SJSA1 (cell line): ENCODE data around the gene PLCB3. TPM values are rescaled to one million over a fixed set of nuclear protein-coding genes. Genes with fewer than 3 reads are reported as not detected.
A peak's percentile ranks its signal among the peaks of the same experiment; 100 is the strongest.
"Not testable (repeated sequence)": the region's sequence is repeated elsewhere in the genome, so short reads cannot be mapped to it uniquely, and the experiment has no call there.

Experiments used
- DNase-seq, 2 experiments: peaks; one replicate each; pipeline ENCODE4 v3.0.0-alpha.2; 2015 to 2020; ENCODE audit warnings: low spot score in 2 of 2, low read depth in 1 of 2
- H3K27ac ChIP-seq: fragments of 250-450 bp; sonication (Bioruptor Pico); 2 replicates; pipeline ENCODE4 v1.5.1; 2020; ENCODE audit warnings: mild to moderate bottlenecking, moderate library complexity
- H3K27me3 ChIP-seq: fragments of 250-450 bp; sonication (Bioruptor Pico); replicated peaks from 2 replicates; pipeline ENCODE4 v1.5.1; 2020; ENCODE audit warnings: mild to moderate bottlenecking, moderate library complexity
- H3K36me3 ChIP-seq: fragments of 250-450 bp; sonication (Bioruptor Pico); 2 replicates; pipeline ENCODE4 v1.5.1; 2020; ENCODE audit warnings: mild to moderate bottlenecking
- H3K4me1 ChIP-seq: fragments of 250-450 bp; sonication (Bioruptor Pico); replicated peaks from 2 replicates; pipeline ENCODE4 v1.6.1; 2021; ENCODE audit warnings: mild to moderate bottlenecking
- H3K4me3 ChIP-seq: fragments of 250-450 bp; sonication (Bioruptor Pico); 2 replicates; pipeline ENCODE4 v1.5.1; 2020; ENCODE audit warnings: mild to moderate bottlenecking
- H3K9me3 ChIP-seq: fragments of 250-450 bp; sonication (Bioruptor Pico); replicated peaks from 2 replicates; pipeline ENCODE4 v1.5.1; 2020; ENCODE audit warnings: mild to moderate bottlenecking
- total RNA-seq: library from RNA; depleted of rRNA; stranded (reverse); fragments of >200 nt; shearing (Covaris generic); gene quantifications from 2 replicates; pipeline ENCODE4 v1.2.3, GENCODE V29; 2014

Gene PLCB3
- total RNA-seq, 1 experiment from 2014 or later, result 51.5 TPM

- Histone ChIP-seq H3K9me3 (no peaks in the 10 kb centered on the region), H3K4me3 (peak overlapping the region; percentile 79)
- DNase-seq, result no peak
Observed at GRCh38 chr11:64245401-64245796, 5.9 kb upstream of the PLCB3 start.

GRCh38 chr11:64245797-64246620 is 5.3 kb upstream of the PLCB3 start:
- Histone ChIP-seq H3K9me3 (no peaks in the 10 kb centered on the region), H3K27me3 (no peaks in the 10 kb centered on the region), H3K4me3 (peak overlapping the region; percentile 79), H3K27ac (peak overlapping the region; percentile 68), H3K36me3 (peaks cover 44% of the 10 kb centered on the region), H3K4me1 (peaks cover 52% of the 10 kb centered on the region)
- DNase-seq, result peak; percentile 91 to 99

More at GRCh38 chr11:64245401-64245796, 5.9 kb upstream of the PLCB3 start:
- Histone ChIP-seq H3K27me3 (no peaks in the 10 kb centered on the region), H3K27ac (peak overlapping the region; percentile 68), H3K4me1 (peaks cover 50% of the 10 kb centered on the region), H3K36me3 (peaks cover 47% of the 10 kb centered on the region)

- H3K27me3 ChIP-seq, DNase-seq, H3K9me3 ChIP-seq: not testable (repeated sequence)
- Histone ChIP-seq H3K4me3 (peak overlapping the region; percentile 79), H3K36me3 (peaks cover 45% of the 10 kb centered on the region), H3K27ac (peak overlapping the region; percentile 68; the same call in 1 of the 2 replicates), H3K4me1 (peaks cover 56% of the 10 kb centered on the region)
Observed at GRCh38 chr11:64246621-64246870, 4.8 kb upstream of the PLCB3 start.

- H3K27ac ChIP-seq, result peak within 1 kb of the TSS; percentile 68
- peak; percentile 90 to 97 for DNase-seq
- peak within 1 kb of the TSS; percentile 79 for H3K4me3 ChIP-seq
- H3K36me3 ChIP-seq, result peaks cover 48% of the 10 kb centered on the region
- peaks cover 3% of the 10 kb centered on the region; the same call in 1 of the 2 replicates for H3K9me3 ChIP-seq
- H3K27me3 ChIP-seq, result no peaks in the 10 kb centered on the region
- H3K4me1 ChIP-seq, result peaks cover 56% of the 10 kb centered on the region
Observed at GRCh38 chr11:64246871-64247728, 4.2 kb upstream of the PLCB3 start, which contains the start of gene PPP1R14B. Gene PPP1R14B (minus strand): TSS chr11:64246943. CDS start chr11:64246673, 270 bp downstream.

GRCh38 chr11:64247729-64248531 is 3.4 kb upstream of the PLCB3 start:
- H3K27me3 ChIP-seq, result no peaks in the 10 kb centered on the region
- H3K27ac ChIP-seq, result no peak overlapping the region
- peaks cover 55% of the 10 kb centered on the region for H3K4me1 ChIP-seq
- no peak for DNase-seq
- H3K36me3 ChIP-seq, result peaks cover 40% of the 10 kb centered on the region
- H3K4me3 ChIP-seq, result peak overlapping the region; percentile 79
- peaks cover 3% of the 10 kb centered on the region; the same call in 1 of the 2 replicates for H3K9me3 ChIP-seq

- Histone ChIP-seq H3K27ac (no peak overlapping the region), H3K4me3 (no peak overlapping the region), H3K9me3 (peaks cover 3% of the 10 kb centered on the region; the same call in 1 of the 2 replicates), H3K36me3 (peaks cover 33% of the 10 kb centered on the region), H3K4me1 (peaks cover 52% of the 10 kb centered on the region), H3K27me3 (no peaks in the 10 kb centered on the region)
- no peak for DNase-seq
Observed at GRCh38 chr11:64248578-64248977, 2.8 kb upstream of the PLCB3 start.

GRCh38 chr11:64249038-64249437 is 2.3 kb upstream of the PLCB3 start:
- Histone ChIP-seq H3K9me3 (peaks cover 3% of the 10 kb centered on the region; the same call in 1 of the 2 replicates), H3K36me3 (peaks cover 30% of the 10 kb centered on the region), H3K27me3 (no peaks in the 10 kb centered on the region), H3K4me3 (no peak overlapping the region), H3K27ac (no peak overlapping the region), H3K4me1 (peaks cover 53% of the 10 kb centered on the region)
- no peak for DNase-seq

- Histone ChIP-seq H3K27me3 (no peaks in the 10 kb centered on the region), H3K4me3 (no peak overlapping the region), H3K9me3 (peaks cover 3% of the 10 kb centered on the region; the same call in 1 of the 2 replicates), H3K27ac (no peak overlapping the region), H3K36me3 (peaks cover 31% of the 10 kb centered on the region), H3K4me1 (peaks cover 53% of the 10 kb centered on the region)
- DNase-seq, result no peak
Observed at GRCh38 chr11:64249563-64250414, 1.5 kb upstream of the PLCB3 start.

- H3K4me1 ChIP-seq, result peaks cover 46% of the 10 kb centered on the region
- H3K9me3 ChIP-seq, result peaks cover 3% of the 10 kb centered on the region; the same call in 1 of the 2 replicates
- DNase-seq, result no peak
- no peak overlapping the region for H3K27ac ChIP-seq
- H3K4me3 ChIP-seq, result peak overlapping the region; percentile 95
- no peaks in the 10 kb centered on the region for H3K27me3 ChIP-seq
- peaks cover 31% of the 10 kb centered on the region for H3K36me3 ChIP-seq
Observed at GRCh38 chr11:64250415-64251015, 815 bp upstream of the PLCB3 start.

- Histone ChIP-seq H3K36me3 (peaks cover 34% of the 10 kb centered on the region), H3K4me3 (peak overlapping the region; percentile 95), H3K27ac (peak overlapping the region; percentile 37), H3K9me3 (peaks cover 3% of the 10 kb centered on the region; the same call in 1 of the 2 replicates), H3K4me1 (peaks cover 38% of the 10 kb centered on the region), H3K27me3 (no peaks in the 10 kb centered on the region)
- peak in 1 of 2 experiments; percentile 43 for DNase-seq
Observed at GRCh38 chr11:64251753-64252002, 348 bp downstream of the PLCB3 start.

GRCh38 chr11:64252003-64252872 is 908 bp downstream of the PLCB3 start:
- H3K27me3 ChIP-seq, result no peaks in the 10 kb centered on the region
- H3K36me3 ChIP-seq, result peaks cover 38% of the 10 kb centered on the region
- H3K9me3 ChIP-seq, result peaks cover 3% of the 10 kb centered on the region; the same call in 1 of the 2 replicates
- H3K4me3 ChIP-seq, result peak overlapping the region; percentile 95
- peak overlapping the region; percentile 37 for H3K27ac ChIP-seq
- H3K4me1 ChIP-seq, result peaks cover 34% of the 10 kb centered on the region
- DNase-seq, result peak; percentile 57 to 74

- Histone ChIP-seq H3K27me3 (no peaks in the 10 kb centered on the region), H3K4me3 (no peak overlapping the region; the same call in 1 of the 2 replicates), H3K36me3 (peaks cover 46% of the 10 kb centered on the region), H3K9me3 (peaks cover 3% of the 10 kb centered on the region; the same call in 1 of the 2 replicates), H3K4me1 (peaks cover 25% of the 10 kb centered on the region), H3K27ac (no peak overlapping the region)
- no peak for DNase-seq
Observed at GRCh38 chr11:64253043-64253442, 1.7 kb downstream of the PLCB3 start.
